Stimulated activated CD4-positive, alpha-beta T cell treated with anti-CD3 and anti-CD28 coated beads, Interleukin-1b, Interleukin-23, amount 100 ng/mL, for 48 hours (primary cell): Measurements from ENCODE around the gene SIRT1.
"Not testable (repeated sequence)": the region's sequence is repeated elsewhere in the genome, so short reads cannot be mapped to it uniquely, and the experiment has no call there.

Source experiments
- DNase-seq: peaks from one replicate; pipeline ENCODE4 v3.0.0-alpha.2; 2020

SIRT1 gene

DNA sequence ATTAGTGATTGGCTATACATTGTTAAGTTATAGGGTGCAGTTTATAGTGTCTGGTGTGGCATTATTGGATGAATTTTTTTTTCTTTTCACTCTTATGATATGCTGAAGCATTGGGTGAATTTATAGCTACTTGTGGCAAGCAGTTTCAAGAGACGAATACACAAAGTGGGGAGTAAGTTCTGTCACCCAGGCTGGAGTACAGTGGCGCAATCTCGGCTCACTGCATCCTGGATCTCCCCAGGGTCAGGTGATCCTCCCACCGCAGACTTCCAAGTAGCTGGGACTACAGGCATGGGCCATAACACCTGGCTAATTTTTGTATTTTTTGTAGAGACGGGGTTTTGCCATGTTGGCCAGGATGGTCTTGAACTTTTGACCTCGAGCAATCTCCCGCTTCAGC, 6.3 kb upstream of the SIRT1 start:
- no peak for DNase-seq

DNA sequence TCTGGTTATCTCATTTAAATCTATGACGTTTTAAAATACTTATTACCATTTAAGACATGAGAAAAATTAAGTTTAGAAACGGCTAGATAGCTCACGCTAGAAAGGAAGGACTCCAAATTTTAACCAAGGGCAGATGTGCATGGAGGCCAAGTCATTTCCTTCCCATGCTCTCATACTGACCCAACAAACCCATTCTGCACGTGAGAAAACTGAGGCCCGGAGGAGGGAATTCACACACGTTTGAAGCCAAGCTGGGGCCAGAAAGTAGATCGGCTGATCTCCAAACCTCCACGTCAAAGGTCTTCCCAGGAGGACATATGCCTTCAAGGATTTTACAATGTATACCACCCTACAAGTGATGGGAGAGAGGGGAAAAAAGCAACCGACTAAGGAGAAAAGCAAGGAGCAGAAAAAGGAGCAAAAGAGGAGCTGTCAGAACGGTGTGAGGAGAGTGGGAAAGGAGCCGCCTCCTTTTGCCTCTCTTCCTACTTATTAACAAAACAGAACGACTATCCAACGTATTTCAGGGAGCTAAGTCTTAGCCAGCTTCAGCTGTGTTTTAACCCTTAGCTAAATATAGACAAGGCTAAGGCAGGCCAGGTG, 645 bp upstream of the SIRT1 start:
- DNase-seq = no peak

- peak; percentile 78 for DNase-seq
Observed at GRCh38 chr10:67884842-67885670, 600 bp downstream of the SIRT1 start.

- DNase-seq = no peak
Observed at GRCh38 chr10:67893637-67894036, 9.2 kb downstream of the SIRT1 start.

DNA sequence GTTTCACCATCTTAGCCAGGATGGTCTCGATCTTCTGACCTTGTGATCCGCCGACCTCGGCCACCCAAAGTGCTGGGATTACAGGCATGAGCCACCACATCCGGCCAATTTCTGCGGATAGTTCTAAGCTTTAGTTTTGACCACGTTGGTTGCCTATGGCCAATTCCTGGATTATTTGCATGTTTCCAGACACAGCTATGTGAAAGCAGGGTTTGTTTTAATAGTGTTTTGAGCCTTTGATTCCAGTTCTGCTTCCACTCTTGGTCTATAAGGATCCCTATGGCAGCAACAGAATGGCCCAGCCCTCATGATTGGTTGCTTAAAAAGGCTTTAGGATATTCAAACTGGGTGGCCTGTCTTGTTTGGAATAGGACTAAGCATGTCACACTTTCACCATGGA, 19.1 kb downstream of the SIRT1 start:
- DNase-seq = no peak

DNA sequence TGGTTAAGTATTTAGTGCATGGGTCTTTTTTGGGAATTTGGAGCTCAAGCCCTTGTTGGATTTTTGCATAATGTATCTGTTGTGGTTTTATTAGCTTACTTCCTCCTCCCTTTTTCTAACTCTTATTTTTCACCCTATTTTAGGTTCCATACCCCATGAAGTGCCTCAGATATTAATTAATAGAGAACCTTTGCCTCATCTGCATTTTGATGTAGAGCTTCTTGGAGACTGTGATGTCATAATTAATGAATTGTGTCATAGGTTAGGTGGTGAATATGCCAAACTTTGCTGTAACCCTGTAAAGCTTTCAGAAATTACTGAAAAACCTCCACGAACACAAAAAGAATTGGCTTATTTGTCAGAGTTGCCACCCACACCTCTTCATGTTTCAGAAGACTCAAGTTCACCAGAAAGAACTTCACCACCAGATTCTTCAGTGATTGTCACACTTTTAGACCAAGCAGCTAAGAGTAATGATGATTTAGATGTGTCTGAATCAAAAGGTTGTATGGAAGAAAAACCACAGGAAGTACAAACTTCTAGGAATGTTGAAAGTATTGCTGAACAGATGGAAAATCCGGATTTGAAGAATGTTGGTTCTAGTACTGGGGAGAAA, 28.0 kb downstream of the SIRT1 start:
- no peak for DNase-seq

DNA sequence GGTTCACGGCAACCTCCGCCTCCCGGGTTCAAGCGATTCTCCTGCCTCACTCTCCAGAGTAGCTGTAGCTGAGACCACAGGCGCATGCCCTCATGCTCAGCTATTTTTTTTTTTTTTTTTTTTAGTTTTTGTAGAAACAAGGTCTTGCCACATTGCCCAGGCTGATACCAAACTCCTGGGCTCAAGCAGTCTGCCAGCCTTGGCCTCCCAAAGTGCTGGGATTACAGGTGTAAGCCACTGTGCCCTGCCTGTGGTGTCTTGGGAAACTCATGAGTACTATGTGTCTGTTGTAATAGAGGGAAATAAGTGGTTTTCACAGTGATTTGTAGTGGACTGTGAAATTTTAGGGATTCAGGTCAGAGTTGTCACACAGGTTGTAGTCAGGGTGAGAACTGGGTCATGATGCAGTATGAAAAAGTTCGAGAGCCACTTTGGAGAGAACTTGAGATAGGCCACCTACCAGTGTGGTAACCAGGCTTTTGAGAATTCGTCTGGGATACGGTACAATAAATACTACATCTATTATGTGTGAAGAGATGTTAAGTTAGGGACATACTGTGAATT, 30.4 kb downstream of the SIRT1 start:
- no peak for DNase-seq

- DNase-seq = no peak
Observed at GRCh38 chr10:67917169-67917568, 32.7 kb downstream of the SIRT1 start.

- DNase-seq = no peak
Observed at GRCh38 chr10:67917679-67918078, 33.2 kb downstream of the SIRT1 start.

DNA sequence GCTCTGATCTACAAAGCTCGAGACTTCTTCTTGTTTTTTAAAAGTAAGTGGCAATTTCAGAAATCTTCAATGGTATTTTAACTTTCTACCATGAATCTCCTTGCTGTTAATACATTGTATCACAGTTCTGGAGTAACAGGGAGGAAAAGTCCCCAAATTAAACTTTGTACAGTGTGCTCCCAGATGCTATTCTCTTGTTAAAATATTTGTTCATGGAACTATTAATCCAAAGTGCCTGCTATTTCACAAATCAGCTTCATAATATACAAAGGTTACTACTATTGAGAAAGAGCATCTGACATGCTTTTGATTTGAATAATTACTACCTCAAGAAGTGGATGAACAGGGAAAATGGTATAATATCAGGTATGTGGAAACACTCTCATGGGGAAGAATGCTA, 36.6 kb downstream of the SIRT1 start:
- no peak for DNase-seq

DNA sequence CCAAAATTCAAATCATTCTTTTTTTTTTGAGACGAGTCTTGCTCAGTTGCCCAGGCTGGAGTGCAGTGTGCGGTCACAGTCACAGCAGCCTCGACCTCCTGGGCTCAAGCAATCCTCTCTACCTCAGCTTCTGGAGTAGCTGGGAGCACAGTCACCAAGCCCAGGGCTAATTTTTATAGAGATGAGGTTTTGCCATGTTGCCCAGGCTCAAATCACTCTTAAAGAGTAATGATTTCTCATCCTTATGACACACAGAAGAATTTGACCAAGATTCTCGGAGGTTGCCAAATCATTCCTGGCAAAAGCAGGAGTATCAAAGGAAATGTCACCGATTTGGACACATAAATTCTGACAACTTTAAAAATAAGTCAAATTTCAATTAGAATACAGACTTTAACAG, 39.1 kb downstream of the SIRT1 start:
- no peak for DNase-seq

DNA sequence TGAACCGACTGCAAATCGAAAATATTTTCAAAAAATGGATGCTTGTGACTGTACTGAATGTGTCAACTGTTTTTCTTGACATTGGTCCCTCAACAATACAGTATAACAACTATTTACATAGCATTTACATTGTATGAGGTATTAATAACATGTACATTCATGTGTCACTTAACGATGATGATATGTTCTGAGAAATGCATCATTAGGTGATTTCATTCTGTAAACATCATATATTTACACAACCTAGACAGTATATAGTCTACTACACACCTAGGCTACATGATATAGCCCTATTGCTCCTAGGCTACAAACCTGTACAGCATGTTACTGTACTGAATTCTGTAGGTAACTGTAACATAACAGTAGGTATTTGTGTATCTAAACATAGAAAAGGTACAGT, 39.7 kb downstream of the SIRT1 start:
- no peak for DNase-seq

DNA sequence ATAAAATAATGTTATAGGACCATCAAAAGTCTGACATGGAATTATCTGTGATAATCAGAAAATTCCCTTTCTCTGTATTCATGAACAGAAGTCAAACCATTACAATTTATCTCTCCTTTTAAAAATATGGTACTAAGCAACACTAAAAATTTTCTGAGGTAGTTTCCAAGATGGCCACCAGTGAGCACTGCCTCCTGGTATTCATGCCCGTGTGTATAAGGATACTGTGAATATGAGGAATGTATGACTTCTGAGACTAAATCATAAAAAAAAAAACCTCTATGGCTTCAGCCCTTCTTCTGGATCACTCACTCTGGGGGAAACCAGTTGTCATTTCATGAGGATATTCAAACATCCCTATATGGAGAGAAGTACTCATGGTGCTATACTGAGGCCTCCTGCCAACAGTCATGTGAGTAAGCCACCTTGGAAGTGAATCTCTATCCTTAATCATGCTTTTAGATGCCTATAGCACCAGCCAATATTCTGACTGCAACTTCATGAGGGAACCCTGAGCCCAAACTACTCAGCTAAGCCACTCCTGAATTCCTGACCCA, 41.1 kb downstream of the SIRT1 start:
- no peak for DNase-seq

- no peak for DNase-seq
Observed at GRCh38 chr10:67926951-67927350, 42.5 kb downstream of the SIRT1 start.

GRCh38 chr10:67933199-67933598, 48.7 kb downstream of the SIRT1 start:
- DNase-seq = no peak

DNA sequence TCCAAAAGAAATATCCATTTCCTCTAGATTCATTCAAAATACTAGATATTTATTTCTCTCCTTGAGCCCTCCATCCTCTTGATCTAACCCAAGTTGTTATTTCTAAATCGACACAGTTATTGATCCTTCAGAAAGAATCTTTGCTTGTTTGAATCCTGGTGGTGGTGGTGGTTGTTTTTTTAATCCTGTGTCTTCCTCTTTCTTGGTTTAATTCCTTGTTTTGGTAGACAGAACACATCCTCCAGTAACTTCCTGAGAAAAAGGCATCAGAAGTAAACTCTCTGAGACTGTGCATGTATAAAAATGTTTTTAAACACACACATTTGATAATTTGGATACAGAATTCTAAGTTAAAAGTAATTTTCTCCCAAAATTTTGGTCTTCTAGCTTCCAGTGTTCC, 49.9 kb downstream of the SIRT1 start:
- DNase-seq = no peak

DNA sequence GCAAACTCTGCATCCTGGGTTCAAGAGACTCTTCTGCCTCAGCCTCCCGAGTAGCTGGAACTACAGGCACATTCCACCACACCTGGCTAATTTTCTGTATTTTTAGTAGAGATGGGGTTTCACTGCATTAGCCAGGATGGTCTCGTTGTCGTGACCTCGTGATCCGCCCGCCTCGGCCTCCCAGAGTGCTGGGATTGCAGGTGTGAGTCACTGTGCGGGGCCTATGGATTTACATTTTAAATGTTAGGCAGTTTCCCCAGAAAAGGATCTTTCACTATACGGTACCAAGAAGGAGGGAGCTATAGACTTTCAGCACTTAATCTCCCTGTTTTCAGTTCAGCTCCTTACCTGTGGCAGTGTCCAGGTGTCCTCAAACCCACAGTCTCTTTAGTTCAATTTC, 50.8 kb downstream of the SIRT1 start:
- DNase-seq = no peak

GRCh38 chr10:67936416-67936815, 52.0 kb downstream of the SIRT1 start:
- no peak for DNase-seq

GRCh38 chr10:67943917-67944316, 59.5 kb downstream of the SIRT1 start:
- no peak for DNase-seq

GRCh38 chr10:67955614-67956013, 71.2 kb downstream of the SIRT1 start:
- DNase-seq = no peak

- DNase-seq = no peak
Observed at GRCh38 chr10:67959839-67960476, 75.5 kb downstream of the SIRT1 start.

DNA sequence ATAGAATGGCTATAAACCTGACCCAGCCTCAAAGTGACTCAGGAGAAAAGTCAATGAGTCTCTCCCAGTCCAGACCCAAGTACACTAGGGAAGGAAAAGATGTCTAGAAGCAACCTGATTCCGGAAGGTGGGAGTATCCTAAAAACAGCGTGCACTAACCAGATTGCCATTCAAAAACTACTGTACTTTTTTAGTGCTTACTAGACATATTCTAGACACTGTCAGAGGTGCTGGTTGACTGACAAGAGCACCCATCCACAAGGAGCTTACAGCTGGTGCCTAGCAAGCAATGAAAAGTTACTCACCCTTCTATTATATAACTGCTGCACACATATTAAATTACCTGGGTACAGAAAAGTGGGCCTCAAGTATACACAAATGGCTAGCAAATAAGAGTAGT, 81.0 kb downstream of the SIRT1 start:
- no peak for DNase-seq

GRCh38 chr10:67966035-67966434, 81.6 kb downstream of the SIRT1 start:
- DNase-seq = not testable (repeated sequence)
